Thyroid gland (tissue), 4 donors: ENCODE measurements around the gene PTPRN2. TPM values are rescaled to one million over a fixed set of nuclear protein-coding genes. Genes with fewer than 3 reads are reported as not detected.
"Not testable (repeated sequence)": the region's sequence is repeated elsewhere in the genome, so short reads cannot be mapped to it uniquely, and the experiment has no call there.

Experiments used
- DNase-seq, 2 donors: peaks; one replicate each; pipeline ENCODE4 v3.0.0-alpha.2; 2019
- H3K27ac ChIP-seq, 3 donors: fragments of 200-600 bp; sonication (generic); 1 replicate in 2 of 3; 2 replicates in 1 of 3; pipeline ENCODE4 v1.5.1; 2016 to 2019; ENCODE audit warnings: mild to moderate bottlenecking in 1 of 3, moderate library complexity in 1 of 3
- H3K27me3 ChIP-seq: fragments of 200-600 bp; sonication (generic); one replicate; pipeline ENCODE4 v1.5.1; 2019
- H3K36me3 ChIP-seq, 2 donors: fragments of 200-600 bp; sonication (generic); one replicate each; pipeline ENCODE4 v1.5.1; 2016 to 2019
- H3K4me1 ChIP-seq, 2 donors: fragments of 200-600 bp; sonication (generic); one replicate each; pipeline ENCODE4 v1.5.1; 2017 to 2019
- H3K4me3 ChIP-seq, 3 donors: fragments of 200-600 bp; sonication (generic); replicated peaks in 1 of 3; 1 replicate in 2 of 3; 2 replicates in 1 of 3; pipeline ENCODE4 v1.5.1; 2016; ENCODE audit warnings: mild to moderate bottlenecking in 1 of 3
- H3K9me3 ChIP-seq: fragments of 200-600 bp; sonication (generic); one replicate; pipeline ENCODE4 v1.5.1; 2017
- POLR2A ChIP-seq, 2 donors: fragments of 450-650 bp; IDR thresholded peaks; one replicate each; pipeline ENCODE4 v1.6.1; 2017; ENCODE audit warnings: antibody characterized with exemption in 2 of 2, mild to moderate bottlenecking in 2 of 2, moderate library complexity in 1 of 2
- WGBS, 2 donors: methylation state at CpG; one replicate each; pipeline ENCODE4 v1.1.5; 2017; 5-methylcytosine and 5-hydroxymethylcytosine counted together
- intact Hi-C: fragments of 100-400 bp; cut with DNase I; formaldehyde crosslinking; loops from one replicate; pipeline ENCODE4 v1.15.1; 2023
- total RNA-seq, 4 donors: library from RNA; depleted of rRNA; stranded (reverse); fragments of >200 nt; gene quantifications; one replicate each; pipeline ENCODE4 v1.2.3, GENCODE V29; 2016
- TF ChIP-seq, protein P1 (sequence below), 6 experiments: fragments of 200-600 bp in 3 of 6; fragments of 450-650 bp in 3 of 6; sonication (generic) in 3 of 6; IDR thresholded peaks; one replicate each; pipeline ENCODE4 v1.5.1; 2016 to 2019; ENCODE audit warnings: antibody characterized with exemption in 6 of 6, mild to moderate bottlenecking in 2 of 6, inconsistent platforms in 1 of 6, moderate library complexity in 1 of 6

The PTPRN2 gene
- total RNA-seq, 4 donors from 2014 or later = 4.2 to 9.9 (median 7.7) TPM

DNA sequence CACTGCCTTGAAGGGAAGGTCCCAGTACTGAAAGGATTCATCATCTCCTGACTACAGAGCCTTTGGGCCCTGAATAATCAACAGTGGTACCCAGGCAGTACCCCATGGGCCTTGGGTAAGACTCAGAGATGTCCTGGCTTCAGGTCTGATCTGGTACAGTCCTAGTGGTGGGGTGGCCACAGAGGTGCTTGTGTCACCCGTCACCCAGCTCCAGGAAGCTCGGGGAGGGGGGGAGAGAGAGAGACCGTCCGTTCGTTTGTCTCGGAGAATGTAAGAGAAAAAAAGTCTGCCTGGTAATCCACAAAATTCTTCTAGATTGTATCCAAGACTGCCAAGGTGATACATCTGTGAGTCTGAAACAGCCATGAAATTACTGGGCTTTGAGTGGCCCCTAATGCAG, 381.3 kb downstream of the PTPRN2 start:
- DNase-seq = no peak
- no peak for TF ChIP-seq POLR2A (IDR thresholded peaks at IDR 0.05)
- TF ChIP-seq, protein P1, sequence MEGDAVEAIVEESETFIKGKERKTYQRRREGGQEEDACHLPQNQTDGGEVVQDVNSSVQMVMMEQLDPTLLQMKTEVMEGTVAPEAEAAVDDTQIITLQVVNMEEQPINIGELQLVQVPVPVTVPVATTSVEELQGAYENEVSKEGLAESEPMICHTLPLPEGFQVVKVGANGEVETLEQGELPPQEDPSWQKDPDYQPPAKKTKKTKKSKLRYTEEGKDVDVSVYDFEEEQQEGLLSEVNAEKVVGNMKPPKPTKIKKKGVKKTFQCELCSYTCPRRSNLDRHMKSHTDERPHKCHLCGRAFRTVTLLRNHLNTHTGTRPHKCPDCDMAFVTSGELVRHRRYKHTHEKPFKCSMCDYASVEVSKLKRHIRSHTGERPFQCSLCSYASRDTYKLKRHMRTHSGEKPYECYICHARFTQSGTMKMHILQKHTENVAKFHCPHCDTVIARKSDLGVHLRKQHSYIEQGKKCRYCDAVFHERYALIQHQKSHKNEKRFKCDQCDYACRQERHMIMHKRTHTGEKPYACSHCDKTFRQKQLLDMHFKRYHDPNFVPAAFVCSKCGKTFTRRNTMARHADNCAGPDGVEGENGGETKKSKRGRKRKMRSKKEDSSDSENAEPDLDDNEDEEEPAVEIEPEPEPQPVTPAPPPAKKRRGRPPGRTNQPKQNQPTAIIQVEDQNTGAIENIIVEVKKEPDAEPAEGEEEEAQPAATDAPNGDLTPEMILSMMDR (IDR thresholded peaks at IDR 0.05) = no peak
- no peaks in the 10 kb centered on the region for H3K36me3 ChIP-seq
- H3K27ac ChIP-seq = no peak overlapping the region
- no peaks in the 10 kb centered on the region for H3K4me1 ChIP-seq
- no peaks in the 10 kb centered on the region for H3K9me3 ChIP-seq
- 85 to 95% methylated on average over 6 of the region's 6 CpGs for WGBS, 2 donors
- no peak overlapping the region for H3K4me3 ChIP-seq
- intact Hi-C loops = no loop called here
- no peaks in the 10 kb centered on the region for H3K27me3 ChIP-seq

DNA sequence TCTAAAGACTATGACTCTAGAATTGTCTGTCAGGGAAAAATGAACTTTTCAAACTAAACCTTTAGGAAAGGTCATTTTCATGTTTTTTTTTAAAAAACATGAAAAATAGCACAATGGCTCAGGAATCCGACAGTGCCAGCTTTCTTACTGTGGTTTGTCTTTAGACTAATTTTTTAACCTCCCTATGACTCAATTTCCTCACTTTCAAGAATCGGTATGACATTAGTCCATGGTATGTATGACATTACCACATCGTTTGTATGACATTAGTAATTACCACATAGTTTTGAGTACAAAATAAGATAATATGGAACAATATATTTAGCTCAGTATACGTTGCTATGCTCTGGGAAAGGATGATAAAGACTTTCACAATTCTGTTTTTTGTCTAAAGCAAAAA, 383.2 kb downstream of the PTPRN2 start:
- no peaks in the 10 kb centered on the region for H3K9me3 ChIP-seq
- no peak overlapping the region for H3K27ac ChIP-seq
- no peaks in the 10 kb centered on the region for H3K4me1 ChIP-seq
- DNase-seq = no peak
- H3K27me3 ChIP-seq = no peaks in the 10 kb centered on the region
- no peaks in the 10 kb centered on the region for H3K36me3 ChIP-seq
- WGBS, 2 donors = 76 to 83% methylated on average over 4 of the region's 4 CpGs
- intact Hi-C loops = no loop called here
- H3K4me3 ChIP-seq = no peak overlapping the region
- TF ChIP-seq, protein P1 (IDR thresholded peaks at IDR 0.05) = no peak
- TF ChIP-seq POLR2A (IDR thresholded peaks at IDR 0.05) = no peak

DNA sequence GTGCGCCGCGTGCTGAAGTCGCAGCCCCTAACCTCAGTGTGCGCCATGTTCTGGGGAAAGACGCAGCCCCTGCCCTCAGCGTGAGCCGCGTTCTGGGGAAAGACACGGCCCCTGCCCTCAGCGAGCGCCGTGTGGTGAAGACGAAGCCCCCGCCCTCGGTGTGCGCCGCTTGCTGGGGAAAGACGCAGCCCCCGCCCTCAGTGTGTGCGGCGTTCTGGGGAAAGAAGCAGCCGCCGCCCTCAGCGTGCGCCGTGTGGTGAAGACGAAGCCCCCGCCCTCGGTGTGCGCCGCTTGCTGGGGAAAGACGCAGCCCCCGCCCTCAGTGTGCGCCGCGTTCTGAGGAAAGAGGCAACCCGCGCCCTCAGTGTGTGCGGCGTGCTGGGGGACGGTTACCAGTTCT, 383.7 kb downstream of the PTPRN2 start:
- H3K27me3 ChIP-seq, H3K9me3 ChIP-seq, H3K36me3 ChIP-seq, H3K4me3 ChIP-seq, H3K27ac ChIP-seq, H3K4me1 ChIP-seq, DNase-seq, intact Hi-C loops: not testable (repeated sequence)
- WGBS, 2 donors = 14% methylated on average over 25 to 34 of the region's 42 CpGs

DNA sequence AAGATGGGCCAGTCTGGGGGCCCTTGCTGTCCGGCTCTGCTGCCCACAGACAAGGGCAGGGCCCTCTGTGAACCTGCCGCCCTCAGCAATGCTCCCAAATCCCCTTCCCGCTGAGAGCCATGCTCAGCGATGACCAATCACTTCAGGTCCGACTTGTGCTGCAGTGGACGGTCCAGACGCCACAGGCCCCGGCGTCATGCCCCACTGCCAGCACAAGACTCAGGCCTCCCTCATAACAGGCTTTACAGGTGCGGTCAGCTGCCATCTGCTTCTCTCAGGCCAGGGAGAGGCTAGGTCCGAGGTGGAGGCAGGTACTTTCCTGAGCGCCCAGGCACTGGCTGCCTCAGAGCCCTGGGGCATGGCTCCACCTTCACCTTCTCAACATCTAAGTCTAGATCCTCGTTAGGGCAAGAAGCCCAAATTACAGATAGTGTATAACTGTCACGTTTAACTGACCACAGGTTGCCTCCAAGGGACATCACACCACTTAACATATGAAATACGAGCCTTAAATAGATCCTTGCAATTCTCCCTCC, 393.2 kb downstream of the PTPRN2 start:
- WGBS, 2 donors = 78 to 86% methylated on average over 13 to 15 of the region's 15 CpGs
- H3K4me3 ChIP-seq = no peak overlapping the region
- intact Hi-C loops = no loop called here
- DNase-seq = no peak
- no peaks in the 10 kb centered on the region for H3K27me3 ChIP-seq
- no peaks in the 10 kb centered on the region for H3K9me3 ChIP-seq
- H3K36me3 ChIP-seq = no peaks in the 10 kb centered on the region
- H3K27ac ChIP-seq = no peak overlapping the region
- TF ChIP-seq, protein P1 (IDR thresholded peaks at IDR 0.05) = no peak
- TF ChIP-seq POLR2A (IDR thresholded peaks at IDR 0.05) = no peak
- H3K4me1 ChIP-seq = no peaks in the 10 kb centered on the region

DNA sequence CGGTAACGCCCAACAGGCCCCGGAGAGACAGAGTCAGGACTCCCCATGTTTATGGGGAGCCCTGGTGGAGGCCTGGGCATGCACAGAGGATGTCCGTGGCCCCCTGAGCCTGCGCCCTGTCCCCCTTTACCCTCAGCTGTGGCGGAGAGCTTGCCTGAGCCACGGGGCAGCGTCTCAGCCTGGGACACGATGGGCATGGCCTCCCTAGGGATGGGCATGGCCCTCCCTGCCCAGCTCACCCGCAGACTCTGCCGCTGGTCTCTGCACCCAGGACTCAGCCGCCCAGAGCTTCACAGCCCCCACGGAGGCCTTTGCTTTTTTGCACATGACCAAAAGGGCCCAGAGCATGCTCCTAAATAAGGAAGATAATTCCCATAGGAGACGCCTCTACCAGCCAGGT, 394.2 kb downstream of the PTPRN2 start:
- TF ChIP-seq, protein P1 (IDR thresholded peaks at IDR 0.05) = no peak
- no peak for TF ChIP-seq POLR2A (IDR thresholded peaks at IDR 0.05)
- Histone ChIP-seq H3K27ac (no peak overlapping the region), H3K4me3 (no peak overlapping the region), H3K4me1 (no peaks in the 10 kb centered on the region), H3K9me3 (no peaks in the 10 kb centered on the region), H3K36me3 (no peaks in the 10 kb centered on the region), H3K27me3 (no peaks in the 10 kb centered on the region)
- DNase-seq = no peak
- intact Hi-C loops = no loop called here
- 91 to 92% methylated on average over 7 to 11 of the region's 14 CpGs for WGBS, 2 donors

DNA sequence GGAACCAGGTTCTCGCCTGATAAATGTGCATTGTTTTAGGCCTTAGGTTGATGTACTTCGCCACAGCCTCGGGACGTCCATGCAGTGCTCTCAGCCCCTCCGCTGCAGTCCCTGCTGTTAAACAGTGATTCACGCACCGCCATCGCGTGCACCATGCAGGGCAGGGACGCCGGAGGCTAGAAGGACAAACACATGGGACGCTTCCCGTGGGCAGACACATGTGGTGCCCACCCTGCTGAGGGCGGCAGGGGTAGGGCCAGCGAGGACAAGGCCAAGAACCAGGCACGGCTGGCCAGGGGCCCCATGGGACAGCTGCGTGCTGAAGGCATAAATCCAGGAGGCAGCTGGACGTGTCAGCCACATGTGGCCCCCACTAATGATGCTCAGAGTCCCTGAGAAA, 394.7 kb downstream of the PTPRN2 start:
- DNase-seq = no peak
- H3K4me1 ChIP-seq = no peaks in the 10 kb centered on the region
- 91% methylated on average over 18 of the region's 18 CpGs for WGBS, 2 donors
- no peak overlapping the region for H3K27ac ChIP-seq
- H3K27me3 ChIP-seq = no peaks in the 10 kb centered on the region
- H3K4me3 ChIP-seq = no peak overlapping the region
- no peaks in the 10 kb centered on the region for H3K9me3 ChIP-seq
- TF ChIP-seq, protein P1 (IDR thresholded peaks at IDR 0.05) = no peak
- intact Hi-C loops = no loop called here
- no peaks in the 10 kb centered on the region for H3K36me3 ChIP-seq
